Gastrocnemius medialis (tissue), 4 donors: ENCODE data around the gene ARNT2.

ENCODE experiments used
- POLR2A ChIP-seq, 2 donors: fragments of 450-650 bp; IDR thresholded peaks; one replicate each; pipeline ENCODE4 v1.6.1; 2017; ENCODE audit warnings: antibody characterized with exemption in 2 of 2, mild to moderate bottlenecking in 2 of 2, moderate library complexity in 2 of 2
- TF ChIP-seq, protein P1 (sequence below), 5 experiments: fragments of 450-650 bp in 3 of 5; fragments of 200-600 bp in 2 of 5; sonication (generic) in 2 of 5; IDR thresholded peaks in 4 of 5; conservative IDR thresholded peaks in 1 of 5; 1 replicate in 4 of 5; 2 replicates in 1 of 5; pipeline ENCODE4 v1.5.1; 2016 to 2019; ENCODE audit warnings: antibody characterized with exemption in 5 of 5, mild to moderate bottlenecking in 3 of 5, moderate library complexity in 3 of 5

DNA sequence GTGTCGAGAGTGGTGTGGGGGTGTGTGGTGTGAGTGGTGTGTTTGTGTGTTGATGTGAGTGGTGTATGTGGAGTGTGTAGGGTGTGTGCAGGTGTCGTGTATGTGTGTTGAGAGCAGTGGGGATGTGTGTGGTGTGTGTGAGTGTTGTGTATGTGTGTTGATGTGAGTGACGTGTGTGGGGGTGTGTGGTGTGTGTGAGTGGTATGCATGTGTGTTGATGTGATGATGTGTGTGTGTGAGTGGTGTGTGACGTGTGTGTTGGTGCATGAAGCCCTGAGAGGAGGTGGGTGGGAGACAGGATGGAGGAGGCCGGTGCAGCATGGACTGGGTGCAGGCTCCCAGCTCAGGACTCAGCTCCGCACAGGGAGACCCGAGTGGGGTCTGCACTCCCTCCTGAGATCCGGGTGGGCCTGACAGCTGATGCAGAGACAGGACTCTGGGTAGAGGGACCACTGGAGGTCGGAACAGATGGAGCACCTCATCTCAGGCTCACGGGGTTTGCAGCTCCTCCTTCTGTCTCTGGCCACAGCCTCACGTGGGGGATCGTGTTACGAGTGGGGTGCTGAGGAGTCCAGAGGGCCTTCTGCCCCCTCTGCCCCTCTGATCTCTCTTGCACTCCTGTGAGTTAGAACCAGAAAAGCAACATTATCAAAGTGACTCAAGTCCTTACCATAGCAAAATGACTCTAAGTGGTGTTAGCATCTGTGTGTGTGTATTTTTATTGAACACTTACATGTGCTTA lies 41.3 kb downstream of the ARNT2 start:
- TF ChIP-seq, protein P1, sequence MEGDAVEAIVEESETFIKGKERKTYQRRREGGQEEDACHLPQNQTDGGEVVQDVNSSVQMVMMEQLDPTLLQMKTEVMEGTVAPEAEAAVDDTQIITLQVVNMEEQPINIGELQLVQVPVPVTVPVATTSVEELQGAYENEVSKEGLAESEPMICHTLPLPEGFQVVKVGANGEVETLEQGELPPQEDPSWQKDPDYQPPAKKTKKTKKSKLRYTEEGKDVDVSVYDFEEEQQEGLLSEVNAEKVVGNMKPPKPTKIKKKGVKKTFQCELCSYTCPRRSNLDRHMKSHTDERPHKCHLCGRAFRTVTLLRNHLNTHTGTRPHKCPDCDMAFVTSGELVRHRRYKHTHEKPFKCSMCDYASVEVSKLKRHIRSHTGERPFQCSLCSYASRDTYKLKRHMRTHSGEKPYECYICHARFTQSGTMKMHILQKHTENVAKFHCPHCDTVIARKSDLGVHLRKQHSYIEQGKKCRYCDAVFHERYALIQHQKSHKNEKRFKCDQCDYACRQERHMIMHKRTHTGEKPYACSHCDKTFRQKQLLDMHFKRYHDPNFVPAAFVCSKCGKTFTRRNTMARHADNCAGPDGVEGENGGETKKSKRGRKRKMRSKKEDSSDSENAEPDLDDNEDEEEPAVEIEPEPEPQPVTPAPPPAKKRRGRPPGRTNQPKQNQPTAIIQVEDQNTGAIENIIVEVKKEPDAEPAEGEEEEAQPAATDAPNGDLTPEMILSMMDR (IDR thresholded peaks at IDR 0.05 in 4 of 5, conservative IDR thresholded peaks at IDR 0.05 in 1 of 5): no peak
- no peak for TF ChIP-seq POLR2A (IDR thresholded peaks at IDR 0.05)
